ENCODE measurements around the gene GALNT1. TPM values are rescaled to one million over a fixed set of nuclear protein-coding genes. Genes with fewer than 3 reads are reported as not detected.

Gene GALNT1
- total RNA-seq, 1 donor from 2014 or later: 37.5 TPM

- Histone ChIP-seq H3K36me3 (no peaks in the 10 kb centered on the region), H3K27ac (no peak overlapping the region), H3K4me3 (no peak overlapping the region), H3K27me3 (no peaks in the 10 kb centered on the region), H3K9me3 (no peaks in the 10 kb centered on the region), H3K4me1 (no peaks in the 10 kb centered on the region)
- no peak for TF ChIP-seq CTCF (IDR thresholded peaks at IDR 0.05)
- DNase-seq (ENCODE audit: low spot score in 2 of 2): no peak
- intact Hi-C loops (cut with DNase I): no loop called here
Measured at GRCh38 chr18:35616074-35616473, 34.5 kb downstream of the GALNT1 start.

- Histone ChIP-seq H3K27ac (peak overlapping the region in 1 of 2 donors; percentile 11), H3K9me3 (no peaks in the 10 kb centered on the region), H3K4me3 (no peak overlapping the region), H3K36me3 (no peaks in the 10 kb centered on the region), H3K27me3 (no peaks in the 10 kb centered on the region), H3K4me1 (no peaks in the 10 kb centered on the region)
- peak in 1 of 2 donors; percentile 65 for DNase-seq (ENCODE audit: low spot score in 2 of 2)
- TF ChIP-seq CTCF (IDR thresholded peaks at IDR 0.05): no peak
- intact Hi-C loops (cut with DNase I): no loop called here
Measured at GRCh38 chr18:35616664-35617423, 35.3 kb downstream of the GALNT1 start.

GRCh38 chr18:35617865-35618264 is 36.3 kb downstream of the GALNT1 start:
- intact Hi-C loops (cut with DNase I): no loop called here
- Histone ChIP-seq H3K4me3 (no peak overlapping the region), H3K4me1 (no peaks in the 10 kb centered on the region), H3K36me3 (no peaks in the 10 kb centered on the region), H3K27ac (no peak overlapping the region), H3K27me3 (no peaks in the 10 kb centered on the region), H3K9me3 (no peaks in the 10 kb centered on the region)
- no peak for TF ChIP-seq CTCF (IDR thresholded peaks at IDR 0.05)
- no peak for DNase-seq (ENCODE audit: low spot score in 2 of 2)

DNA sequence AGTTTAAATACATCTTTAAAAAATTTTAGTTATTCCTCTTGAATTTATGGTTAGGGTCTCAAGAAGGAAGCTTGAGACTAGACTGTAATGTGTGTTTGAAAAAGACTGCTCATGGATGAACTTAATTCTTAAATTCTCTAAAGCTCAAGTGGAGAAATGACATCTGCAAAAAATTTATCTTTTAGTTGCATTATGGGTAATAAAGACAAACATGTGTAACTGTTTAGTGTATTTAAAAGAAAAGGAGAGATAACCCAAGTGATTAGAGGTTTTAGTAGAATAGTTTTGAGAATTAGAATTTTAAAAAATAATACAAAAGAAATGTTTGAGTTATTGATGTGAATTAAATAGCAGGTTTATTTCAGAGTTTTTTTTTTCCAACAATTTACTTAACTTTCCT is 36.7 kb downstream of the GALNT1 start:
- Histone ChIP-seq H3K27ac (no peak overlapping the region), H3K4me1 (no peaks in the 10 kb centered on the region), H3K9me3 (no peaks in the 10 kb centered on the region), H3K27me3 (no peaks in the 10 kb centered on the region), H3K36me3 (no peaks in the 10 kb centered on the region), H3K4me3 (no peak overlapping the region)
- intact Hi-C loops (cut with DNase I): no loop called here
- no peak for TF ChIP-seq CTCF (IDR thresholded peaks at IDR 0.05)
- no peak for DNase-seq (ENCODE audit: low spot score in 2 of 2)

GRCh38 chr18:35618696-35619095 is 37.2 kb downstream of the GALNT1 start:
- intact Hi-C loops (cut with DNase I): no loop called here
- TF ChIP-seq CTCF (IDR thresholded peaks at IDR 0.05): no peak
- no peak overlapping the region for H3K4me3 ChIP-seq
- DNase-seq (ENCODE audit: low spot score in 2 of 2): no peak
- no peaks in the 10 kb centered on the region for H3K27me3 ChIP-seq
- no peaks in the 10 kb centered on the region for H3K36me3 ChIP-seq
- no peaks in the 10 kb centered on the region for H3K4me1 ChIP-seq
- H3K27ac ChIP-seq: no peak overlapping the region
- peaks cover 0 to under 1% of the 10 kb centered on the region in 2 donors for H3K9me3 ChIP-seq
